ENCODE results near the gene SETD1B.

Gene SETD1B

DNA sequence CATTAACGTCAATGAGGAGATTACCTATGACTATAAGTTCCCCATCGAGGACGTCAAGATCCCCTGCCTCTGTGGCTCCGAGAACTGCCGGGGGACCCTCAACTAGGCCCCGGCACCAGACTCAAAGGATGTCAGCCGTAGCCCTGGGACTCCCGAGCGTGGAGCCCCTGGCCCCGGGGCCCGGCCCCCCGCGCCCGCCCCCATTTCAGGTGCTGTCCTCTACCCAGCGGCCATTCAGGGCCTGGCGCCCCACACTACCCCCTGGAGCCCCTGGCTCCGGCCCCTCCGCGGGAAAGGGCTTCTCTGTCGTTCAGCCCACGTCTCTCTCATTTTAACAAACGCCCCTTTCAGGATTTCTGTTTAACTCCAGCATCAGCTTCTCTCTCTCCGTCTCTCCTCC is 26.3 kb downstream of the SETD1B start:
- ChIA-PET CTCF (no interaction called here), POLR2A (no interaction called here)
- Histone ChIP-seq H3K27ac (ENCODE audit: insufficient read depth in 1 of 2, low read depth in 1 of 2, low read length in 2 of 2, poor library complexity in 1 of 2, severe bottlenecking in 2 of 2) (no peak overlapping the region), H3K36me3 (ENCODE audit: control insufficient read depth in 4 of 4, insufficient read depth in 4 of 4, low read length in 3 of 4) (peaks cover 3 to 71% (median 54%) of the 10 kb centered on the region in 4 experiments), H3K4me3 (ENCODE audit: control insufficient read depth in 1 of 7, extremely low read depth in 1 of 7, insufficient read depth in 4 of 7, low read depth in 2 of 7, low read length in 6 of 7) (no peak overlapping the region), H3K4me1 (ENCODE audit: control extremely low read depth in 1 of 4, control insufficient read depth in 4 of 4, insufficient read depth in 4 of 4, low read length in 3 of 4) (no peaks in the 10 kb centered on the region), H3K27me3 (replicated peaks in 2 of 5; ENCODE audit: control insufficient read depth in 4 of 5, insufficient read depth in 5 of 5, low read length in 4 of 5) (no peaks in the 10 kb centered on the region), H3K9me3 (ENCODE audit: control extremely low read depth in 1 of 5, control insufficient read depth in 4 of 5, insufficient read depth in 2 of 5, low read depth in 1 of 5, low read length in 4 of 5) (no peaks in the 10 kb centered on the region)
- WGBS (ENCODE audit: insufficient coverage), result 95% methylated on average over 23 of the region's 23 CpGs
- DNase-seq, result no peak

DNA sequence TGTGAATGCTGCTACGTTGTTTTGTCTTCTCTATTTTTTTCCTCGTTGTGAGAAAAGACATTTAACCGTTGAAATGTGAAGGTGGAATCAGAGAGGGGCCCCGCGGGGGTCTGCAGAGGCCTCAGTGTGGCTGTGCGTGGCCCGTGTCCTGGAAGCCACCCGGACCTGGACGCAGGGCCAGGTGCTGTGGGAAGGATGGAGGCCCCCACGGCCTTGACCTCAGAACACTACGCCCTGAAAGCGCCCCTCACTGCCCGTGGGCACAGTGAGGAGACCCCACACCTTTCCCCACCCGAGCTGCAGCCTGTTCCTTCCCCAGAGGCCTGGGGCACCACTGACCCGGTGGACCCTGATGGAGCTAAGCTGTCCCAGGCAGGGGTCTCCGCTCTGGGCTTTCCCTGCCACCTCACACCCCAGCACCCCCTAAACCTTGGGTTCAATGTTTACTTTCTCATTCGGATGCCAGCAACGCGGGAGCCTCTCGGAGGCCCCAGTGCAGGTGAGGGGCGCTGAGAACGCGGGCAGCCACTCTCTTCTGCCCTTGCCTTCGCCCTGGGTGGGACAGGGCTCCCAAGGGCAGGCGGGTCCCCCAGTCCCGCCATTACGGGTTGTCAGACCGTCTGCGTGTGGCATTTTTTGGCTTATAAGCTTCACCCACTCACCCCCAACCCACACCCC is 26.9 kb downstream of the SETD1B start:
- CTCF ChIA-PET, result interaction anchor here (1.0 kb wide), 1 partner anchor 12 kb away, joined by 3 read pairs; no protein-coding TSS in a partner anchor
- no peaks in the 10 kb centered on the region for H3K9me3 ChIP-seq (ENCODE audit: control extremely low read depth in 1 of 5, control insufficient read depth in 4 of 5, insufficient read depth in 2 of 5, low read depth in 1 of 5, low read length in 4 of 5)
- DNase-seq, result no peak
- H3K4me1 ChIP-seq (ENCODE audit: control extremely low read depth in 1 of 4, control insufficient read depth in 4 of 4, insufficient read depth in 4 of 4, low read length in 3 of 4), result no peaks in the 10 kb centered on the region
- H3K4me3 ChIP-seq (ENCODE audit: control insufficient read depth in 1 of 7, extremely low read depth in 1 of 7, insufficient read depth in 4 of 7, low read depth in 2 of 7, low read length in 6 of 7), result no peak overlapping the region
- WGBS (ENCODE audit: insufficient coverage), result 96% methylated on average over 25 of the region's 29 CpGs
- peaks cover 3 to 66% (median 52%) of the 10 kb centered on the region in 4 experiments for H3K36me3 ChIP-seq (ENCODE audit: control insufficient read depth in 4 of 4, insufficient read depth in 4 of 4, low read length in 3 of 4)
- H3K27ac ChIP-seq (ENCODE audit: insufficient read depth in 1 of 2, low read depth in 1 of 2, low read length in 2 of 2, poor library complexity in 1 of 2, severe bottlenecking in 2 of 2), result no peak overlapping the region
- no peaks in the 10 kb centered on the region for H3K27me3 ChIP-seq (replicated peaks in 2 of 5; ENCODE audit: control insufficient read depth in 4 of 5, insufficient read depth in 5 of 5, low read length in 4 of 5)
- POLR2A ChIA-PET, result no interaction called here

DNA sequence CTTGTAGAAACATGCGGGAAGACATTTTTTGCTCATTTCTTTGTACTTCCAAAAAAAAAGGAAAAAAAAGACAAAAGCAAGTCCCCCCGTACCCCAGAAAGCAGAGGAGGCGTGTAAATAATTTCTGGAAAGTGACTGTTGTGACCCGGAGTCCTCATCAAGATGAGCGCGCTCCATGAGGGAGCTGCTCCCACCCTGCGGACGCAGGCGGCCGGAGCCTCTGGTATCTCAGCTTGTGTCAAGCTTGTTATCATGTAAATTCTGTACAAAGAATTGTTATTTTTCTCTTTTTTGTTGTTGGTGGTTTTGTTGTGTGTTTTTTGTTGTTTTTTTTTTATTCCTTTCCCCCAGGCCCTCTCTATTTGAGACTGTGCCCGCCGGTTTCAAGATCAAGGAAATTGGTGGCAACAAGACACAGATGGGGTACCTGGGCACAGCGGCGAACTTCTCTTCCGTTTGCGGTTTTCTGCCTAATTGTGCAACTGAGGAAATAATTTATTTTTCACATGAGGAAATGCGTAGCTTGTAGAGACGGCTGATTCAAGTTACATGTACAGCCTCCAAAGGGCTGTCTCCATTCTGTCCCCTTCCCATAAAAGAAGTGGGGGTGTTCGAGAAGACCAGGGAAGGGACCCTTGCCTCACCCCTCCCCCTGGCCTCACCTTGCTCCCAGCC is 27.9 kb downstream of the SETD1B start:
- H3K36me3 ChIP-seq (ENCODE audit: control insufficient read depth in 4 of 4, insufficient read depth in 4 of 4, low read length in 3 of 4), result peaks cover 3 to 56% (median 47%) of the 10 kb centered on the region in 4 experiments
- WGBS (ENCODE audit: insufficient coverage), result 99% methylated on average over 12 of the region's 19 CpGs
- no peaks in the 10 kb centered on the region for H3K4me1 ChIP-seq (ENCODE audit: control extremely low read depth in 1 of 4, control insufficient read depth in 4 of 4, insufficient read depth in 4 of 4, low read length in 3 of 4)
- DNase-seq, result no peak
- POLR2A ChIA-PET, result no interaction called here
- CTCF ChIA-PET, result interaction anchor here (1.0 kb wide), 1 partner anchor 11 kb away, joined by 3 read pairs; no protein-coding TSS in a partner anchor
- H3K9me3 ChIP-seq (ENCODE audit: control extremely low read depth in 1 of 5, control insufficient read depth in 4 of 5, insufficient read depth in 2 of 5, low read depth in 1 of 5, low read length in 4 of 5), result no peaks in the 10 kb centered on the region
- no peak overlapping the region for H3K4me3 ChIP-seq (ENCODE audit: control insufficient read depth in 1 of 7, extremely low read depth in 1 of 7, insufficient read depth in 4 of 7, low read depth in 2 of 7, low read length in 6 of 7)
- H3K27me3 ChIP-seq (replicated peaks in 2 of 5; ENCODE audit: control insufficient read depth in 4 of 5, insufficient read depth in 5 of 5, low read length in 4 of 5), result no peaks in the 10 kb centered on the region
- H3K27ac ChIP-seq (ENCODE audit: insufficient read depth in 1 of 2, low read depth in 1 of 2, low read length in 2 of 2, poor library complexity in 1 of 2, severe bottlenecking in 2 of 2), result no peak overlapping the region

DNA sequence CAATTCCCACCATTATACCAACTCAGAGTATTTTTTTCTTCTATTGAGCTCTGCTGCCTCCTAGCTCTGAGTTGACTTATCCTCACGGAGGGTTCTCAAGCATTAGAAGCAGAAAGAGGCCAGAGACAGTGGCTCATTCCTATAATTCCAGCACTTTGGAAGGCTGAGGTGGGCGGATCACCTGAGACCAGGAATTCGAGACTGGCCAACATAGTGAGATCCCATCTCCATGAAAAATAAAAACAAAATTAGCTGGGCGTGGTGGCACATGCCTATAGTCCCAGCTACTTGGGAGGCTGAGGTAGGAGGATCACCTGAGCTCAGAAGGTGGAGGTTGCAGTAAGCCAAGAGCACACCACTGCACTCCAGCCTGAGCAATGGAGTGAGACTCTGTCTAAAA is 33.9 kb downstream of the SETD1B start:
- ChIA-PET CTCF (interaction anchor here (0.6 to 4.2 kb wide), 14 partner anchors 9 to 126 kb away, joined by 3 to 28 read pairs (median 4); partner anchors contain the start of genes PSMD9 and RHOF), POLR2A (no interaction called here)
- Histone ChIP-seq H3K27me3 (replicated peaks in 2 of 5; ENCODE audit: control insufficient read depth in 4 of 5, insufficient read depth in 5 of 5, low read length in 4 of 5) (no peaks in the 10 kb centered on the region), H3K4me3 (ENCODE audit: control insufficient read depth in 1 of 7, extremely low read depth in 1 of 7, insufficient read depth in 4 of 7, low read depth in 2 of 7, low read length in 6 of 7) (no peak overlapping the region), H3K4me1 (ENCODE audit: control extremely low read depth in 1 of 4, control insufficient read depth in 4 of 4, insufficient read depth in 4 of 4, low read length in 3 of 4) (peaks cover 0 to 12% (median 10%) of the 10 kb centered on the region in 4 experiments), H3K9me3 (ENCODE audit: control extremely low read depth in 1 of 5, control insufficient read depth in 4 of 5, insufficient read depth in 2 of 5, low read depth in 1 of 5, low read length in 4 of 5) (no peaks in the 10 kb centered on the region), H3K36me3 (ENCODE audit: control insufficient read depth in 4 of 4, insufficient read depth in 4 of 4, low read length in 3 of 4) (no peaks in the 10 kb centered on the region), H3K27ac (ENCODE audit: insufficient read depth in 1 of 2, low read depth in 1 of 2, low read length in 2 of 2, poor library complexity in 1 of 2, severe bottlenecking in 2 of 2) (no peak overlapping the region)
- DNase-seq, result no peak
- 100% methylated on average over 4 of the region's 4 CpGs for WGBS (ENCODE audit: insufficient coverage)

DNA sequence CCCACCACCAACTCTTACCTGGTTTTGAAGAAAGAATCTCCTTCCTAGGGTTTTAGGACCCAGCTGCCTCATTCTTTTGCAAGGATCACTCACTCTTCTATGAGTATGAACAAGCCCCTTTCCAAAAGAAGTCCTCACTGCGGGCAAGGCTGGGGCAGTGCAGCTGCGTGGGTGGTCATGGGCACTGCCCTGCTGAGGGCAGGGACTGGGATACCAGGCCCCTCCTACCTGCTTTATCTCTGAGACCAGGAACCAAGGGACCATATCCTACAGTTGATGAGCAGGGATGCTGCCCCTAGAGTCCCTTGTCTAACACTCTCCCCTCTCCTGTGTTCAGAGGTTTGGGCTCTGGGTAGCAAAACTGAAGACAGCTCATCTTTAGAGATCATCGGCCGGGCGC is 34.3 kb downstream of the SETD1B start:
- Histone ChIP-seq H3K27me3 (replicated peaks in 2 of 5; ENCODE audit: control insufficient read depth in 4 of 5, insufficient read depth in 5 of 5, low read length in 4 of 5) (no peaks in the 10 kb centered on the region), H3K4me3 (ENCODE audit: control insufficient read depth in 1 of 7, extremely low read depth in 1 of 7, insufficient read depth in 4 of 7, low read depth in 2 of 7, low read length in 6 of 7) (no peak overlapping the region), H3K36me3 (ENCODE audit: control insufficient read depth in 4 of 4, insufficient read depth in 4 of 4, low read length in 3 of 4) (no peaks in the 10 kb centered on the region), H3K27ac (ENCODE audit: insufficient read depth in 1 of 2, low read depth in 1 of 2, low read length in 2 of 2, poor library complexity in 1 of 2, severe bottlenecking in 2 of 2) (no peak overlapping the region), H3K4me1 (ENCODE audit: control extremely low read depth in 1 of 4, control insufficient read depth in 4 of 4, insufficient read depth in 4 of 4, low read length in 3 of 4) (peaks cover 0 to 12% (median 10%) of the 10 kb centered on the region in 4 experiments), H3K9me3 (ENCODE audit: control extremely low read depth in 1 of 5, control insufficient read depth in 4 of 5, insufficient read depth in 2 of 5, low read depth in 1 of 5, low read length in 4 of 5) (no peaks in the 10 kb centered on the region)
- ChIA-PET CTCF (interaction anchor here (0.6 to 4.2 kb wide), 14 partner anchors 10 to 125 kb away, joined by 3 to 28 read pairs (median 4); partner anchors contain the start of genes PSMD9 and RHOF), POLR2A (interaction anchor here (0.6 kb wide), 2 partner anchors 43 to 113 kb away, joined by 3 to 10 read pairs; no protein-coding TSS in a partner anchor)
- DNase-seq, result no peak
- WGBS (ENCODE audit: insufficient coverage), result 95% methylated on average over 2 of the region's 5 CpGs

DNA sequence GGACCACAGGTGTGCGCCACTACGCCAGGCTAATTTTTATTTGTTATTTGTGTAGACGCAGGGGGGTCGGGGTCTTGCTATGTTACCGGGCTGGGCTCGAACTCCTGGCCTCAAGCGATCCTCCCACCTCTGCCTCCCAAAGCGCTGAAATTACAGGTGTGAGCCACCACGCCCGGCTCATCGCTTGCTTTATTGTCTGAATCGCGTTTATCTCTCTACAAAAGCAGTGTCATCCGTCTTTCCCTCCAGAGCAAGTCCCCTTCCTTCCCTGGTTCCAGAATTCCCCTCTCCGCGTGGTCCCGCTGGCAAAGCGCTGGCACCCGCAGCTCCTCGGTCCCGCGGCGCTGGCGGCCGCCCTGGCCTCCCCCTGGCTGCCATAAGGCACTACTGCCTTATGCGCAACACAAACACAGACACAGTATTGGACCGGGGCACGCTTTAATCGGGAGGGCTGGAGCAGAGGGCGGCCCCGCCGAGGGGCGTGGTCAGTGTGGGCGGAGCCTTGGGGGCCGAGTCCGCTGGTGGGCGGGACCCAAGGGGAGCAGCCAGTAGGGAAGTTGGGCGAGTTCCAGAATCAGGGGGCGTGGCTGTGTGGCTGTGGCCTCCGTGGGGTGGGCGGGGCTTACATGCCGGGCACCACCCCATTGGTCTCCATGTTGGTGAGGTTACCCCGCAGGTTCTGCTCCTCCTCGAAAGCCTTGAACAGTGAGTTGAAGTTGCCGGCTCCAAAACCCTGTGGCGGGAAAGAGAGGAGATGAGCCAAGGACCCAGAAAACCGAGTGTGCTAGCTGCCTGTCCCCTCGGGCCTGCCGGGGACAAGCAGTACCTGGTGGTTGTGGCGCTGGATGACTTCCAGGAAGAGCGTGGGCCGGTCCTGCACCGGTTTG is 35.5 kb downstream of the SETD1B start:
- Histone ChIP-seq H3K9me3 (ENCODE audit: control extremely low read depth in 1 of 5, control insufficient read depth in 4 of 5, insufficient read depth in 2 of 5, low read depth in 1 of 5, low read length in 4 of 5) (no peaks in the 10 kb centered on the region), H3K27me3 (replicated peaks in 2 of 5; ENCODE audit: control insufficient read depth in 4 of 5, insufficient read depth in 5 of 5, low read length in 4 of 5) (no peaks in the 10 kb centered on the region), H3K36me3 (ENCODE audit: control insufficient read depth in 4 of 4, insufficient read depth in 4 of 4, low read length in 3 of 4) (no peaks in the 10 kb centered on the region), H3K27ac (ENCODE audit: insufficient read depth in 1 of 2, low read depth in 1 of 2, low read length in 2 of 2, poor library complexity in 1 of 2, severe bottlenecking in 2 of 2) (peak overlapping the region in 1 of 2 experiments; percentile 77), H3K4me3 (ENCODE audit: control insufficient read depth in 1 of 7, extremely low read depth in 1 of 7, insufficient read depth in 4 of 7, low read depth in 2 of 7, low read length in 6 of 7) (peak overlapping the region; percentile 35 to 89 (median 83)), H3K4me1 (ENCODE audit: control extremely low read depth in 1 of 4, control insufficient read depth in 4 of 4, insufficient read depth in 4 of 4, low read length in 3 of 4) (peaks cover 0 to 12% (median 10%) of the 10 kb centered on the region in 4 experiments)
- POLR2A ChIA-PET, result interaction anchor here (0.6 kb wide), 1 partner anchor 111 kb away, joined by 10 read pairs; no protein-coding TSS in a partner anchor
- CTCF ChIA-PET, result interaction anchor here (1.0 to 4.2 kb wide), 9 partner anchors 11 to 49 kb away, joined by 3 to 28 read pairs (median 4); partner anchors contain the start of genes PSMD9 and RHOF
- 9% methylated on average over 49 of the region's 53 CpGs for WGBS (ENCODE audit: insufficient coverage)
- DNase-seq, result peak; percentile 96 to 99 (median 98)

All from common myeloid progenitor, CD34-positive (primary cell).